ENCODE measurements around the gene ORM2. TPM values are rescaled to one million over a fixed set of nuclear protein-coding genes. Genes with fewer than 3 reads are reported as not detected.

Gene ORM2
- total RNA-seq, 1 donor from 2014 or later, result not detected

GRCh38 chr9:114371973-114372917, 42.6 kb downstream of the ORM2 start:
- H3K4me3 ChIP-seq (ENCODE audit: low read depth, low read length), result no peak overlapping the region
- peak; percentile 52 for DNase-seq (ENCODE audit: low read depth)
- TF ChIP-seq, protein P1, sequence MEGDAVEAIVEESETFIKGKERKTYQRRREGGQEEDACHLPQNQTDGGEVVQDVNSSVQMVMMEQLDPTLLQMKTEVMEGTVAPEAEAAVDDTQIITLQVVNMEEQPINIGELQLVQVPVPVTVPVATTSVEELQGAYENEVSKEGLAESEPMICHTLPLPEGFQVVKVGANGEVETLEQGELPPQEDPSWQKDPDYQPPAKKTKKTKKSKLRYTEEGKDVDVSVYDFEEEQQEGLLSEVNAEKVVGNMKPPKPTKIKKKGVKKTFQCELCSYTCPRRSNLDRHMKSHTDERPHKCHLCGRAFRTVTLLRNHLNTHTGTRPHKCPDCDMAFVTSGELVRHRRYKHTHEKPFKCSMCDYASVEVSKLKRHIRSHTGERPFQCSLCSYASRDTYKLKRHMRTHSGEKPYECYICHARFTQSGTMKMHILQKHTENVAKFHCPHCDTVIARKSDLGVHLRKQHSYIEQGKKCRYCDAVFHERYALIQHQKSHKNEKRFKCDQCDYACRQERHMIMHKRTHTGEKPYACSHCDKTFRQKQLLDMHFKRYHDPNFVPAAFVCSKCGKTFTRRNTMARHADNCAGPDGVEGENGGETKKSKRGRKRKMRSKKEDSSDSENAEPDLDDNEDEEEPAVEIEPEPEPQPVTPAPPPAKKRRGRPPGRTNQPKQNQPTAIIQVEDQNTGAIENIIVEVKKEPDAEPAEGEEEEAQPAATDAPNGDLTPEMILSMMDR (conservative IDR thresholded peaks at IDR 0.05; ENCODE audit: low read depth, low read length), result no peak

GRCh38 chr9:114372921-114373448, 43.3 kb downstream of the ORM2 start:
- DNase-seq (ENCODE audit: low read depth), result no peak
- H3K4me3 ChIP-seq (ENCODE audit: low read depth, low read length), result no peak overlapping the region
- TF ChIP-seq, protein P1 (conservative IDR thresholded peaks at IDR 0.05; ENCODE audit: low read depth, low read length), result no peak

- TF ChIP-seq, protein P1 (conservative IDR thresholded peaks at IDR 0.05; ENCODE audit: low read depth, low read length), result no peak
- H3K4me3 ChIP-seq (ENCODE audit: low read depth, low read length), result no peak overlapping the region
- no peak for DNase-seq (ENCODE audit: low read depth)
Measured at GRCh38 chr9:114373960-114374730, 44.5 kb downstream of the ORM2 start.

DNA sequence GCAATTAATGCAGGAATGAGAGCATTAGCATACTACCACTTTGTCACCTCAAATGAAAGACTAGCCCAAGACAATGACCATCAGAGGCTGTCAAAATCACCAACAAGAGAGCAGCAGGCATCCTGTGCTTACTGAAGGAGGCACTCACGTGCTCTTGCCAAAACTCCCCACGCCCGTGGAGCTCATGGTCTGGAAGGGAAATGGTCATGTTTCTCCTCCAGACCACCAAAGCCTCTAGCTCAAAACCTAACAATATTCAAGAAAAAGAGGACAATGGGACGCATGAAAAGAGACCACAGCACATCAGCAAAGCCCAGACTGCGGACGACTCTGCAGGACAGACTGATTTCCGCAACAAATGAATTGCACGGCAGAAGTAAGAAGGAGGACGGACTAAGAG, 45.3 kb downstream of the ORM2 start:
- no peak overlapping the region for H3K4me3 ChIP-seq (ENCODE audit: low read depth, low read length)
- TF ChIP-seq, protein P1 (conservative IDR thresholded peaks at IDR 0.05; ENCODE audit: low read depth, low read length), result no peak
- no peak for DNase-seq (ENCODE audit: low read depth)

- TF ChIP-seq, protein P1 (conservative IDR thresholded peaks at IDR 0.05; ENCODE audit: low read depth, low read length), result no peak
- no peak overlapping the region for H3K4me3 ChIP-seq (ENCODE audit: low read depth, low read length)
- no peak for DNase-seq (ENCODE audit: low read depth)
Measured at GRCh38 chr9:114375386-114376175, 45.9 kb downstream of the ORM2 start.
